Ramos (cell line): ENCODE measurements around the gene TMEM42.

ENCODE experiments used
- in situ Hi-C: fragments of 300-500 bp; cut with MboI; formaldehyde crosslinking; loops from one replicate; pipeline ENCODE4 v1.14.3; 2022; ENCODE audit warnings: low sequenced_read_pairs; ENCODE audit not compliant: unreplicated experiment

TMEM42 gene

DNA sequence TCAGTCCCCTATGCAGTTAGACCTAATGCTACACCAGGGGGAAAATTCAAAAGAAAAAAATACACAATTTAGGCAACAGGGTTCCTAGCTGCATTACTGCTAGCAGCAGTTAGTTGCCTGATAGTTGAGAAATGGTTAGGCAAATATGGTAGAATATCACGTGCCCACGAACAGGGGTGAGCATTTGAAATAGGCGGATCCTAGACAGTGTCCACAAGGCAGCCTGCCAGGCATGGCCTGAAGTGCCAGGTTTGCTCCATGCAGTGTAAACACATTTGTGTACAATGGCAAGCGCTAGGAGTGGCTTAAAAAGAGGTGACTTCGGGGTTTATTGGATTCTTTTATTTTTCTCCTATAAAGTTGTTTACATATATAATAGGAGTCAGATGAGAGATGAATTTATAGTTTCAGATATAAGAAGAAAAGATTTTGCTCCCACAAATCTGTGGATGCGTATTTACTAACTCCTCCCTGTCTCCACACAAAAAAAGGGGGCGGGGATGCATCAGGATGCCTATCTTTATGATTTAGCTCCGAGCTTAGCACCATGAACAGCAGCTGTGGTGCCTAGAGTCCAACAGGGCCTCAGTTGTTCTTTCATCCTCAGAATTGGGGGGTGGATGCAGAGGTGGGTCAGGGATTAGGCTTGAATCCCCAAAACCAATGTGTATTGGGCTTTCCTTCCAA lies 8.8 kb downstream of the TMEM42 start:
- in situ Hi-C loops: no loop called here

DNA sequence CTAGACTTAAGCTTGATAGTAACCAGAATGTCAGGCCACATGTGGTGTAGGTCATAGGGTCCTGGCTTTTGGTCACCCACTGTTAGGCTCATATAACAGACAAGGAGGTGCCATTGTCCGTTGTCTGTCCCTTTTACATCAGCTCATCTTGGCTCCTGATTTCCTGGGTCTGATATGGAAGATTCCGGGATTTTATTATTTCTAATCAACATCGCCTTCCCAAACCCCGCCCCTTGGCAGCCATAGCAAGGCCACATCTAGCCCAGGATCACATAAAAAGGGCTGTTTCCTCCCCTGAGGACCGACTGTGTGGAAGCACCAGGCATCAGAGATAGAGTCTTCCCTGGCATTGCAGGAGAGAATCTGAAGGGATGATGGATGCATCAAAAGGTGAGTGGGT lies 12.6 kb downstream of the TMEM42 start, which contains the start of gene TGM4:
TGM4 (plus strand) TSS at position 301 of the 400 bp plus-strand sequence; CDS start at position 372, 71 bp downstream.
- in situ Hi-C loops: no loop called here

DNA sequence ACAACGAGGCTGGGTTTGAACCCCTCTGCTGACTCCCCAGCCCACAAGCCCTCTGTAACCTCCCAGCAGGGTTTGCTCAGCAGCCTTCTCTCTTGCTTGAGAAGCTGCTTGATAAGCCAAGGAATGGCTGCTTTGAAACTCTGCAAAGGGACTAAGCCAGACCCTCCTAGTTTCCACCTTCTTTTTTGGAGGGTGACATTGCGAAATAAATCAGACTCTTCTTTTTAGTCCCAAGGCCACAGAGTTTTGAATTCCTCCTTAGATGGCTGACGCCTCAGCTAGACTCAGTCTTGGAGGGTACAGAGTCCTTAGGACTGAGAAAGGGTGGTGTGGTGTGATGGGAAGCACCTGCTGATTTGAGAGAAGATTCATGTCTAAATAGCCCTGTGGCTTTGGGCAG lies 13.9 kb downstream of the TMEM42 start:
- in situ Hi-C loops: no loop called here

DNA sequence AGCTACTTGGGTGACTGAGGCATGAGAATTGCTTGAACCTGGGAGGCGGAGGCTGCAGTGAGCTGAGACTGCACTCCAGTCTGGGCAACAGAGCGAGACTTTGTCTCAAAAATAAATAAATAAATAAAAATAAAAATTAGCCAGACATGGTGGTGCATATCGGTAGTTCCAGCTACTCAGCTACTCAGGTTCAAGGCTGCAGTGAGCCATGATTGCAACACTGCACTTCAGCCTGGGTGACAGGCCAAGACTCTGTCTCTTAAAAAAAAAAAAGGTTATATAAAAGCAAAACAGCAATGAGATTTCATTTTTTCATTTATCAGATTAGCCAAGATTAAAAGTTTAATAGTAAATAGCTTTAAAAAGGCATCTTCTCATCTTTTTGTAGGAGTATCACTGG lies 15.6 kb downstream of the TMEM42 start:
- in situ Hi-C loops: no loop called here

GRCh38 chr3:44880284-44880683 lies 18.6 kb downstream of the TMEM42 start:
- in situ Hi-C loops: no loop called here

GRCh38 chr3:44883213-44883955 lies 21.7 kb downstream of the TMEM42 start:
- in situ Hi-C loops: no loop called here

DNA sequence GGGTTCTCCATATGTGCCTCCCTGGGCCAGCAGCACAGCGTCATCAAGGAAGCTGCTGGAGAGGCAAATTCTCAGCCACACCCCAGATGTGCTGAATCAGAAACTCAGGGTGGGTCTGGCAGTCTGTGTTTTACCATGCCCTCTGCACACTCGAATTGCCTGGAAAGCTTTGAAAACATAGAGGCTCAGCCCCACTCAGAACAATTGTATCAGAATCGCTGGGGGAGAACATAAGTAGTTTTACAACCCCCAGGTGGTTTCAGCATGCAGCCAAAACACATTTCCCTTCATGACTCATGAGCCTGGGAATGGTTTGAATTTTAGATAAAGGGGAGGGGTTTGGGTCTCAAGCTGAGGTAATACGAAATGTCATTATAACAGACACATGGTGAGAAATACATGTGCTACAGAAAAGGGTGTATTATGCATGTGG lies 22.3 kb downstream of the TMEM42 start:
- in situ Hi-C loops: no loop called here

DNA sequence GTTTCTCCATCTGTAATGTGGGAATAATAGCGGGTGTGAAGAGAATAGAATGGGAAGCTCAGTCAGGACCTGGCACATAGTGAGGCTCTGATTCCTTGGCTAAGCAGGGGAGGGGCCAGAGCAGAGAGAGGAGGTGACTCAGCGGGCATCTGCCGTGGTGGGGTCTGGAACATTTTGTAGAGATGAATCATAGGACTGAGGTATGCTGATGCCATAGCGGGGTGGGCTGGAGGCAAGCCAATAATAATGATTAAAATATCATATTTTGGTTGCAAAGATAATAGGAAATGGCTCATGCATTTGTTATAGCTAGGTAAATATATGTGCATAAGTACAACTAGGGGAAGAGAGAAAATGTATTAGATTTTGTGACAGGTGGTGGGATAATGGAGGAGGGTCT lies 23.9 kb downstream of the TMEM42 start:
- in situ Hi-C loops: no loop called here

GRCh38 chr3:44886561-44886960 lies 24.8 kb downstream of the TMEM42 start:
- in situ Hi-C loops: no loop called here

GRCh38 chr3:44887101-44887500 lies 25.4 kb downstream of the TMEM42 start:
- in situ Hi-C loops: no loop called here

DNA sequence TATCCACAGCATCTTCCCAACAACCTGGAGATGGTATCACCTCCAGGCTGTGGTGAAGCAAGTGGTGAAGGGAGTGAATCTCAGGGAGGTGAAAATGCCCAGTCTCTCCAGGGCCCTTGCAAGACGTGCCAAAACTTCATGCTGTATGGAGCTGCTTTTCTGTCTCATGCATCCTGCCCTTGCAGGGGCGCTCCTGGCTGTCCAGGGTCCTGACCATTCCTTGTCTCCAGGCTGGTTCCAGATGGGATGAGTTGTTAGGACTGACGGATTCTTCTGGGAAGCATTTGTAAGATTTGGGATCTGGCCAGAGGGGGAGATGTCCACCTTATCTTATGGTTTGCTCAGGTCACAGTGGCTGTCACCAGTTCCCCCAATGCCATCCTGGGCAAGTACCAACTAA lies 28.5 kb downstream of the TMEM42 start:
- in situ Hi-C loops: no loop called here

- in situ Hi-C loops: no loop called here
Observed at GRCh38 chr3:44890852-44891251, 29.1 kb downstream of the TMEM42 start.

GRCh38 chr3:44892689-44893088 lies 31.0 kb downstream of the TMEM42 start:
- in situ Hi-C loops: no loop called here

DNA sequence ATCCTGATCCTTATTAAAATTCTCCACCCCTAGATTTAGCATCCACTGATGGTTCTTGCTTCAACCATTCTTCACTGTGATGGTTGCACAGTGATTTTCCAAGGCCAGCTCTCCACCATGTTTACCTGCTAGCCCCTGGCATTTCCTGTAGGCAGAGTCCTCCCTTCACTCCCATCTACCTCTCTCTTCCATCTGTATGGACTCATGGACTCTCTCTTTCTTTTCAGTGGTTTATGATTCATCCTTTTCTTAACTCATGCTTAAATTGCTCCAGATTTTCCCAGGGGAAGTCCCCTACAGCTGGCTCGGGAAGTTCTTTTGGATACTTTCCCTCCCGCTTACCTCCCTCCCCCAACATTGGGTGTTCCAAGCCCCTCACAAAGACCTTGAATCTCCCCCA lies 31.4 kb downstream of the TMEM42 start:
- in situ Hi-C loops: no loop called here

DNA sequence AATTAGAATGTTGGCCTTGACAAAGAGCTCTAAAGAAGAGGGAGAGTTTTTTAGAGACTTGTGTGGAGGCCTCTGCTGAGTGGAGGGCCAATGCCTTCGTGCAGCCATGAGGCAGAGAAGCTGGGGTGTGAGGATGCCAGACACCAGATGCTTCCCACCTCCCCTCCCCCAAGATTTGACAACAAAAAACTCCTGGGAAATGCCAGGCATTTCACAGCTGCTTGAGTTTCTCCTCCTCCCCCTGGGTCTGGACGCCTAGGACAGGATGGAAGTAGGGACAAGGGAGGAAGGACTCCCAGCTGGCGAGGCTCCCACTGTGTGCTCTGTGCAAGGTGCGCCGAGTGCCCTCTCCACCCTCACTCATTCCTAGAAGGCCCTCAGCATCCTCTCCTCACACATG lies 32.8 kb downstream of the TMEM42 start:
- in situ Hi-C loops: no loop called here

DNA sequence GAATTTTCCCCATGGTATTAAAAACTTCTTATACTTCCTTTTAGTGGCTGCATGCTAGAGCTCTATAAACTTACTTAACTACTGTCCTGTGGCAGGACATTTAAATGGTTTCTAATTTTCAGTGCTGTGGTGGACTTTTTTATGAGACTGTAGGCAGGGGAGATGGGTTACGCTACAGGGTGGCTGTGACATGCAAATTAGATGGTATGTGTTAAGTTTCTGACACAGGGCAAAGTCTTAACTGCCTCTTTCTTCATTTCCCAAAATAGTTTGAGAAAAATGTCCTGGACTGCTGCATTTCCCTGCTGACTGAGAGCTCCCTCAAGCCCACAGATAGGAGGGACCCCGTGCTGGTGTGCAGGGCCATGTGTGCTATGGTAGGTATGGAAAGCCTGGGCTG lies 34.7 kb downstream of the TMEM42 start:
- in situ Hi-C loops: no loop called here

GRCh38 chr3:44899683-44900367 lies 38.1 kb downstream of the TMEM42 start:
- in situ Hi-C loops: no loop called here

GRCh38 chr3:44902628-44903027 lies 40.9 kb downstream of the TMEM42 start:
- in situ Hi-C loops: no loop called here

- in situ Hi-C loops: no loop called here
Observed at GRCh38 chr3:44903314-44903713, 41.6 kb downstream of the TMEM42 start.

- in situ Hi-C loops: no loop called here
Observed at GRCh38 chr3:44903751-44904150, 42.0 kb downstream of the TMEM42 start.

GRCh38 chr3:44905446-44906157 lies 43.9 kb downstream of the TMEM42 start:
- in situ Hi-C loops: no loop called here
